H9 (cell line): Measurements from ENCODE around the gene YAP1. TPM values are rescaled to one million over a fixed set of nuclear protein-coding genes. Genes with fewer than 3 reads are reported as not detected.

Source experiments
- DNase-seq: peaks from one replicate; pipeline ENCODE4 v3.0.0-alpha.2; 2017
- H2AFZ ChIP-seq: one replicate; pipeline ENCODE4 v1.6.1; 2013; ENCODE audit warnings: mild to moderate bottlenecking, low read length, control low read depth, moderate library complexity
- H2AK5ac ChIP-seq: 2 replicates; pipeline ENCODE4 v1.6.1; 2013; ENCODE audit warnings: low read length, control low read depth, mixed read lengths; ENCODE audit not compliant: insufficient read length
- H2BK120ac ChIP-seq: one replicate; pipeline ENCODE4 v1.6.1; 2013; ENCODE audit warnings: low read depth, mild to moderate bottlenecking, low read length, control low read depth, inconsistent platforms; ENCODE audit not compliant: poor library complexity, severe bottlenecking
- H2BK12ac ChIP-seq: 2 replicates; pipeline ENCODE4 v1.6.1; 2013; ENCODE audit warnings: low read length, control low read depth, mixed read lengths, low read depth; ENCODE audit not compliant: insufficient read length
- H2BK15ac ChIP-seq: 2 replicates; pipeline ENCODE4 v1.6.1; 2013; ENCODE audit warnings: low read depth, low read length, control low read depth
- H2BK20ac ChIP-seq: one replicate; pipeline ENCODE4 v1.6.1; 2013; ENCODE audit warnings: low read depth, mild to moderate bottlenecking, low read length, control low read depth, inconsistent platforms; ENCODE audit not compliant: poor library complexity, severe bottlenecking
- H2BK5ac ChIP-seq: 2 replicates; pipeline ENCODE4 v1.6.1; 2013; ENCODE audit warnings: low read length, control low read depth, mixed read lengths; ENCODE audit not compliant: insufficient read length
- H3K14ac ChIP-seq: 2 replicates; pipeline ENCODE4 v1.6.1; 2013; ENCODE audit warnings: low read length, control low read depth; ENCODE audit not compliant: insufficient read depth
- H3K18ac ChIP-seq: 2 replicates; pipeline ENCODE4 v1.6.1; 2013; ENCODE audit warnings: low read depth, mild to moderate bottlenecking, mixed read lengths, low read length, control low read depth; ENCODE audit not compliant: insufficient read length
- H3K23ac ChIP-seq: 2 replicates; pipeline ENCODE4 v1.6.1; 2013; ENCODE audit warnings: low read length, control low read depth, mixed read lengths, low read depth; ENCODE audit not compliant: insufficient read length
- H3K23me2 ChIP-seq: 2 replicates; pipeline ENCODE4 v1.6.1; 2013; ENCODE audit warnings: low read depth, mild to moderate bottlenecking, mixed read lengths, low read length, control low read depth; ENCODE audit not compliant: insufficient read length, poor library complexity, severe bottlenecking
- H3K27ac ChIP-seq: 2 replicates; pipeline ENCODE4 v1.5.1; 2013; ENCODE audit warnings: low read length, control low read depth, mixed read lengths, low read depth; ENCODE audit not compliant: insufficient read length
- H3K27me3 ChIP-seq: 2 replicates; pipeline ENCODE4 v1.6.1; 2013; ENCODE audit warnings: low read length, control low read depth, inconsistent platforms; ENCODE audit not compliant: insufficient read depth
- H3K4ac ChIP-seq: 2 replicates; pipeline ENCODE4 v1.6.1; 2013; ENCODE audit warnings: low read depth, mild to moderate bottlenecking, control low read depth, inconsistent platforms, low read length, moderate library complexity
- H3K4me1 ChIP-seq: 2 replicates; pipeline ENCODE4 v1.6.1; 2013; ENCODE audit warnings: low read length, control low read depth, inconsistent platforms; ENCODE audit not compliant: insufficient read depth
- H3K4me2 ChIP-seq: 2 replicates; pipeline ENCODE4 v1.6.1; 2013; ENCODE audit warnings: low read length, control low read depth, mixed read lengths; ENCODE audit not compliant: insufficient read length, insufficient read depth
- H3K56ac ChIP-seq: 2 replicates; pipeline ENCODE4 v1.6.1; 2013; ENCODE audit warnings: low read depth, mild to moderate bottlenecking, mixed read lengths, low read length, control low read depth; ENCODE audit not compliant: insufficient read length
- H3K79me1 ChIP-seq: 2 replicates; pipeline ENCODE4 v1.6.1; 2013; ENCODE audit warnings: low read depth, mild to moderate bottlenecking, moderate library complexity, low read length, control low read depth, inconsistent platforms; ENCODE audit not compliant: insufficient read depth, poor library complexity, severe bottlenecking
- H3K79me2 ChIP-seq: 2 replicates; pipeline ENCODE4 v1.6.1; 2013; ENCODE audit warnings: low read length, control low read depth, inconsistent platforms; ENCODE audit not compliant: insufficient read depth
- H3K9ac ChIP-seq: 2 replicates; pipeline ENCODE4 v1.6.1; 2013; ENCODE audit warnings: low read length, control low read depth, mixed read lengths; ENCODE audit not compliant: insufficient read length; ENCODE audit errors: extremely low read depth
- H3K9me3 ChIP-seq: one replicate; pipeline ENCODE4 v1.6.1; 2013; ENCODE audit warnings: low read depth, low read length, inconsistent platforms; ENCODE audit not compliant: control insufficient read depth
- H3T11ph ChIP-seq: one replicate; pipeline ENCODE4 v1.6.1; 2013; ENCODE audit warnings: mild to moderate bottlenecking, low read length, control low read depth, inconsistent platforms
- H4K20me1 ChIP-seq: one replicate; pipeline ENCODE4 v1.6.1; 2013; ENCODE audit not compliant: control insufficient read depth, insufficient read length, insufficient read depth
- H4K5ac ChIP-seq: 2 replicates; pipeline ENCODE4 v1.6.1; 2013; ENCODE audit warnings: low read depth, mild to moderate bottlenecking, mixed read lengths, low read length, control low read depth; ENCODE audit not compliant: insufficient read length
- H4K8ac ChIP-seq: replicated peaks from 2 replicates; pipeline ENCODE4 v1.6.1; 2013; ENCODE audit warnings: low read length, control low read depth, mixed read lengths, low read depth; ENCODE audit not compliant: insufficient read length
- H4K91ac ChIP-seq: 2 replicates; pipeline ENCODE4 v1.6.1; 2013; ENCODE audit warnings: low read depth, mild to moderate bottlenecking, moderate library complexity, mixed read lengths, low read length, control low read depth; ENCODE audit not compliant: insufficient read length
- H3K27ac Mint-ChIP-seq, 3 experiments: 2 replicates in 2 of 3; 3 replicates in 1 of 3; pipeline ENCODE4 v1.8.0; 2020 to 2021; ENCODE audit warnings: mixed read lengths in 3 of 3, mild to moderate bottlenecking in 1 of 3, moderate library complexity in 1 of 3
- H3K27me3 Mint-ChIP-seq: 2 replicates; pipeline ENCODE4 v1.8.0; 2021; ENCODE audit warnings: low read depth, mild to moderate bottlenecking, moderate library complexity, mixed read lengths
- H3K36me3 Mint-ChIP-seq, 3 experiments: 2 replicates in 2 of 3; 3 replicates in 1 of 3; pipeline ENCODE4 v1.8.0; 2020 to 2021; ENCODE audit warnings: low read depth in 3 of 3, mixed read lengths in 3 of 3; ENCODE audit not compliant: insufficient read depth in 1 of 3
- H3K4me1 Mint-ChIP-seq, 2 experiments: 2 replicates each; pipeline ENCODE4 v1.8.0; 2020; ENCODE audit warnings: mixed read lengths in 2 of 2
- H3K4me3 Mint-ChIP-seq, 2 experiments: 2 replicates in 1 of 2; 3 replicates in 1 of 2; pipeline ENCODE4 v1.8.0; 2020 to 2021; ENCODE audit warnings: mild to moderate bottlenecking in 2 of 2, mixed read lengths in 2 of 2, moderate library complexity in 1 of 2
- H3K9me3 Mint-ChIP-seq, 2 experiments: 2 replicates in 1 of 2; 3 replicates in 1 of 2; pipeline ENCODE4 v1.8.0; 2020; ENCODE audit warnings: mild to moderate bottlenecking in 2 of 2, mixed read lengths in 2 of 2, moderate library complexity in 1 of 2
- CTCF ChIP-seq: fragments of 200-600 bp; sonication (generic); conservative IDR thresholded peaks from 3 replicates; pipeline ENCODE4 v1.8.0; 2021; ENCODE audit warnings: antibody characterized with exemption, mild to moderate bottlenecking
- WGBS: extraction: QIAGEN DNeasy Blood & Tissue Kit; methylation state at CpG from one replicate; pipeline ENCODE4 v1.1.7; 2013; ENCODE audit warnings: missing lambda C conversion rate, low lambda C conversion rate, mixed read lengths; ENCODE audit not compliant: insufficient read length; ENCODE audit errors: extremely low coverage; 5-methylcytosine and 5-hydroxymethylcytosine counted together
- total RNA-seq: library from RNA; stranded (reverse); gene quantifications from 2 replicates; pipeline ENCODE4 v1.2.1, GENCODE V29; 2021

Gene YAP1
- total RNA-seq, 1 experiment from 2014 or later: 124 TPM

GRCh38 chr11:102191832-102192231 lies 81.6 kb downstream of the YAP1 start:
- no peaks in the 10 kb centered on the region for H4K20me1 ChIP-seq
- H3K4me1 Mint-ChIP-seq: peaks cover 27% of the 10 kb centered on the region in 2 experiments
- H3K79me2 ChIP-seq: no peaks in the 10 kb centered on the region
- H2BK15ac ChIP-seq: no peak overlapping the region
- H3K9me3 ChIP-seq: no peaks in the 10 kb centered on the region
- no peak overlapping the region for H3K4me2 ChIP-seq
- H3K23ac ChIP-seq: no peak overlapping the region
- H2BK120ac ChIP-seq: no peak overlapping the region
- no peak for TF ChIP-seq CTCF
- H3K18ac ChIP-seq: no peak overlapping the region
- peaks cover 7 to 10% of the 10 kb centered on the region in 2 experiments for H3K9me3 Mint-ChIP-seq
- no peak for DNase-seq
- no peak overlapping the region for H2BK20ac ChIP-seq
- no peak overlapping the region for H3K4ac ChIP-seq
- H4K91ac ChIP-seq: no peak overlapping the region
- H3K4me3 Mint-ChIP-seq: no peak overlapping the region
- H2AK5ac ChIP-seq: no peak overlapping the region
- H3K4me1 ChIP-seq: no peaks in the 10 kb centered on the region; the same call in 1 of the 2 replicates
- H2AFZ ChIP-seq: no peak overlapping the region
- H3K27me3 ChIP-seq: no peaks in the 10 kb centered on the region
- H3K9ac ChIP-seq: no peak overlapping the region
- H2BK5ac ChIP-seq: no peak overlapping the region
- H3K27me3 Mint-ChIP-seq: no peaks in the 10 kb centered on the region
- peak overlapping the region; percentile 4 to 9 (median 5); a peak in 3 of 7 replicates for H3K27ac Mint-ChIP-seq
- H3T11ph ChIP-seq: no peak overlapping the region
- H3K27ac ChIP-seq: no peak overlapping the region
- H3K56ac ChIP-seq: no peak overlapping the region
- H3K79me1 ChIP-seq: peaks cover 4% of the 10 kb centered on the region
- H3K36me3 Mint-ChIP-seq: peaks cover 11 to 18% (median 17%) of the 10 kb centered on the region in 3 experiments
- no CpG with 5 or more reads among the region's 3 CpGs for WGBS
- H2BK12ac ChIP-seq: no peak overlapping the region
- no peak overlapping the region for H4K8ac ChIP-seq
- no peak overlapping the region for H4K5ac ChIP-seq
- H3K14ac ChIP-seq: no peak overlapping the region
- no peaks in the 10 kb centered on the region for H3K23me2 ChIP-seq
